Naive thymus-derived CD4-positive, alpha-beta T cell (primary cell): ENCODE results near the gene CARD9. TPM values are rescaled to one million over a fixed set of nuclear protein-coding genes. Genes with fewer than 3 reads are reported as not detected.

Source experiments
- ATAC-seq: fragments of 150-1000 bp; cut with Tn5 transposase; 2 replicates; pipeline ENCODE4 v1.10.0; 2021; ENCODE audit warnings: mild to moderate bottlenecking, moderate library complexity
- CTCF ChIA-PET: fragments of 350-600 bp; sonication (Branson Sonifier 250); formaldehyde crosslinking; loops from one replicate; lab custom pipeline; 2021; ENCODE audit warnings: antibody characterized with exemption; lab: Charles Lee
- POLR2A ChIA-PET: fragments of 350-600 bp; sonication (Branson Sonifier 250); formaldehyde crosslinking; loops from one replicate; lab custom pipeline; 2021; ENCODE audit warnings: antibody characterized with exemption, inconsistent platforms; lab: Charles Lee
- DNase-seq, 9 donors: peaks; one replicate each; pipeline versions ENCODE4 v3.0.0 to v3.0.0-alpha.2; 2020 to 2022; ENCODE audit warnings: mixed read lengths in 1 of 9
- H3K27ac ChIP-seq: one replicate; pipeline ENCODE4 v1.7.0; 2013; ENCODE audit warnings: mild to moderate bottlenecking, low read depth, low read length, moderate library complexity
- H3K27me3 ChIP-seq, 2 donors: one replicate each; pipeline ENCODE4 v1.7.0; 2013; ENCODE audit warnings: low read length in 2 of 2, mild to moderate bottlenecking in 2 of 2, moderate library complexity in 2 of 2; ENCODE audit not compliant: control insufficient read depth in 2 of 2, insufficient read depth in 2 of 2
- H3K36me3 ChIP-seq, 3 experiments: 1 replicate in 2 of 3; 2 replicates in 1 of 3; pipeline ENCODE4 v1.7.0; 2013; ENCODE audit warnings: low read length in 3 of 3, mild to moderate bottlenecking in 3 of 3, moderate library complexity in 1 of 3; ENCODE audit not compliant: insufficient read depth in 3 of 3, control insufficient read depth in 2 of 3
- H3K4me1 ChIP-seq, 2 donors: one replicate each; pipeline ENCODE4 v1.7.0; 2013; ENCODE audit warnings: low read length in 2 of 2, mild to moderate bottlenecking in 2 of 2, moderate library complexity in 1 of 2; ENCODE audit not compliant: control insufficient read depth in 2 of 2, insufficient read depth in 2 of 2
- H3K4me3 ChIP-seq: 2 replicates; pipeline ENCODE4 v1.7.0; 2013; ENCODE audit warnings: mild to moderate bottlenecking, low read length
- H3K9me3 ChIP-seq, 3 experiments: 1 replicate in 2 of 3; 2 replicates in 1 of 3; pipeline ENCODE4 v1.7.0; 2013; ENCODE audit warnings: low read length in 3 of 3; ENCODE audit not compliant: control insufficient read depth in 2 of 3
- H3K27ac Mint-ChIP-seq, 9 donors: one replicate each; pipeline ENCODE4 v1.8.0; 2020 to 2022; ENCODE audit warnings: mixed read lengths in 9 of 9, mild to moderate bottlenecking in 8 of 9, moderate library complexity in 5 of 9, inconsistent platforms in 2 of 9
- H3K27me3 Mint-ChIP-seq, 5 donors: one replicate each; pipeline ENCODE4 v1.8.0; 2021 to 2022; ENCODE audit warnings: mixed read lengths in 5 of 5, mild to moderate bottlenecking in 1 of 5
- H3K36me3 Mint-ChIP-seq, 5 donors: one replicate each; pipeline ENCODE4 v1.8.0; 2020 to 2022; ENCODE audit warnings: mixed read lengths in 5 of 5, mild to moderate bottlenecking in 3 of 5, inconsistent platforms in 1 of 5
- H3K4me1 Mint-ChIP-seq, 7 donors: one replicate each; pipeline ENCODE4 v1.8.0; 2020 to 2022; ENCODE audit warnings: mixed read lengths in 7 of 7, mild to moderate bottlenecking in 3 of 7, inconsistent platforms in 1 of 7
- H3K4me3 Mint-ChIP-seq, 10 donors: one replicate each; pipeline ENCODE4 v1.8.0; 2020 to 2022; ENCODE audit warnings: mild to moderate bottlenecking in 10 of 10, mixed read lengths in 10 of 10, moderate library complexity in 6 of 10, inconsistent platforms in 2 of 10
- H3K9me3 Mint-ChIP-seq, 11 donors: one replicate each; pipeline ENCODE4 v1.8.0; 2020 to 2022; ENCODE audit warnings: mixed read lengths in 11 of 11, mild to moderate bottlenecking in 4 of 11, inconsistent platforms in 1 of 11, moderate library complexity in 1 of 11
- intact Hi-C, 2 donors: fragments of 100-400 bp; cut with micrococcal nuclease; formaldehyde crosslinking; loops; one replicate each; pipeline ENCODE4 v1.15.1; 2023
- polyA plus RNA-seq, 2 donors: library from polyadenylated mRNA; unstranded; fragments of 300-500 nt; fragmentation: Illumina TruSeq; gene quantifications; one replicate each; pipeline ENCODE4 v1.2.3, GENCODE V29; 2021
- total RNA-seq, 6 experiments: library from RNA in 5 of 6; stranded (reverse) in 5 of 6; gene quantifications; 1 replicate in 5 of 6; 2 replicates in 1 of 6; pipeline ENCODE4 v1.2.3 and lab custom pipeline; 2021 to 2026

Gene CARD9
- total and polyA plus RNA-seq, 7 experiments from 2014 or later, result 0.10 to 19.9 (median 1.1) TPM

- Histone ChIP-seq H3K36me3 (no peaks in the 10 kb centered on the region), H3K27me3 (no peaks in the 10 kb centered on the region), H3K27ac (no peak overlapping the region), H3K4me1 (no peaks in the 10 kb centered on the region), H3K4me3 (no peak overlapping the region), H3K9me3 (no peaks in the 10 kb centered on the region)
- H3K27ac Mint-ChIP-seq, result no peak overlapping the region
- no peaks in the 10 kb centered on the region for H3K36me3 Mint-ChIP-seq
- no peak for DNase-seq
- H3K9me3 Mint-ChIP-seq, result no peaks in the 10 kb centered on the region
- no peaks in the 10 kb centered on the region for H3K27me3 Mint-ChIP-seq
- intact Hi-C loops, result no loop called here
- H3K4me1 Mint-ChIP-seq, result no peaks in the 10 kb centered on the region
- H3K4me3 Mint-ChIP-seq, result peak overlapping the region in 1 of 10 donors; percentile 45
- no peak for ATAC-seq
- CTCF ChIA-PET, result no interaction called here
- POLR2A ChIA-PET, result no interaction called here
These were observed 37.9 kb downstream of the CARD9 start for GRCh38 chr9:136335296-136336155.

GRCh38 chr9:136334541-136334940 is 38.9 kb downstream of the CARD9 start:
- Mint-ChIP-seq H3K27me3 (no peaks in the 10 kb centered on the region), H3K9me3 (no peaks in the 10 kb centered on the region), H3K36me3 (no peaks in the 10 kb centered on the region), H3K4me3 (no peak overlapping the region), H3K27ac (no peak overlapping the region), H3K4me1 (no peaks in the 10 kb centered on the region)
- ATAC-seq, result no peak
- no peak overlapping the region for H3K4me3 ChIP-seq
- POLR2A ChIA-PET, result no interaction called here
- CTCF ChIA-PET, result no interaction called here
- no peaks in the 10 kb centered on the region for H3K9me3 ChIP-seq
- intact Hi-C loops, result no loop called here
- H3K27ac ChIP-seq, result no peak overlapping the region
- no peak for DNase-seq
- no peaks in the 10 kb centered on the region for H3K36me3 ChIP-seq
- no peaks in the 10 kb centered on the region for H3K27me3 ChIP-seq
- no peaks in the 10 kb centered on the region for H3K4me1 ChIP-seq

GRCh38 chr9:136333486-136333885 is 40.0 kb downstream of the CARD9 start:
- Mint-ChIP-seq H3K27me3 (no peaks in the 10 kb centered on the region), H3K36me3 (no peaks in the 10 kb centered on the region), H3K27ac (no peak overlapping the region), H3K9me3 (no peaks in the 10 kb centered on the region), H3K4me3 (no peak overlapping the region), H3K4me1 (peaks cover 0 to 4% (median 3%) of the 10 kb centered on the region in 7 donors)
- DNase-seq (no peak), ATAC-seq (no peak)
- no peaks in the 10 kb centered on the region for H3K9me3 ChIP-seq
- ChIA-PET CTCF (no interaction called here), POLR2A (no interaction called here)
- H3K27ac ChIP-seq, result no peak overlapping the region
- no peaks in the 10 kb centered on the region for H3K27me3 ChIP-seq
- no peak overlapping the region for H3K4me3 ChIP-seq
- intact Hi-C loops, result no loop called here
- no peaks in the 10 kb centered on the region for H3K4me1 ChIP-seq
- H3K36me3 ChIP-seq, result no peaks in the 10 kb centered on the region

GRCh38 chr9:136333045-136333444 is 40.4 kb downstream of the CARD9 start:
- H3K4me3 ChIP-seq, result no peak overlapping the region
- H3K9me3 ChIP-seq, result no peaks in the 10 kb centered on the region
- intact Hi-C loops, result no loop called here
- peaks cover 0 to 5% (median 4%) of the 10 kb centered on the region in 7 donors for H3K4me1 Mint-ChIP-seq
- no peaks in the 10 kb centered on the region for H3K27me3 Mint-ChIP-seq
- no peak for DNase-seq
- H3K27me3 ChIP-seq, result no peaks in the 10 kb centered on the region
- peaks cover 0 to 4% of the 10 kb centered on the region in 2 donors for H3K4me1 ChIP-seq
- H3K4me3 Mint-ChIP-seq, result no peak overlapping the region
- no peaks in the 10 kb centered on the region for H3K9me3 Mint-ChIP-seq
- no peaks in the 10 kb centered on the region for H3K36me3 Mint-ChIP-seq
- CTCF ChIA-PET, result no interaction called here
- H3K27ac Mint-ChIP-seq, result no peak overlapping the region
- no peak for ATAC-seq
- no peaks in the 10 kb centered on the region for H3K36me3 ChIP-seq
- POLR2A ChIA-PET, result no interaction called here
- H3K27ac ChIP-seq, result no peak overlapping the region

GRCh38 chr9:136332482-136332983 is 40.9 kb downstream of the CARD9 start:
- Mint-ChIP-seq H3K9me3 (no peaks in the 10 kb centered on the region), H3K36me3 (no peaks in the 10 kb centered on the region), H3K27ac (no peak overlapping the region), H3K4me1 (peaks cover 0 to 5% (median 4%) of the 10 kb centered on the region in 7 donors), H3K27me3 (no peaks in the 10 kb centered on the region), H3K4me3 (no peak overlapping the region)
- ChIA-PET POLR2A (no interaction called here), CTCF (interaction anchor here (0.6 kb wide), 1 partner anchor 19 kb away, joined by 4 read pairs; no protein-coding TSS in a partner anchor)
- intact Hi-C loops, result no loop called here
- ATAC-seq (no peak), DNase-seq (no peak)
- Histone ChIP-seq H3K27me3 (no peaks in the 10 kb centered on the region), H3K4me1 (peaks cover 0 to 5% of the 10 kb centered on the region in 2 donors), H3K36me3 (no peaks in the 10 kb centered on the region), H3K27ac (no peak overlapping the region), H3K4me3 (no peak overlapping the region), H3K9me3 (no peaks in the 10 kb centered on the region)

GRCh38 chr9:136331556-136332481 is 41.6 kb downstream of the CARD9 start:
- Histone ChIP-seq H3K4me1 (peaks cover 0 to 5% of the 10 kb centered on the region in 2 donors), H3K4me3 (no peak overlapping the region), H3K27ac (no peak overlapping the region), H3K9me3 (no peaks in the 10 kb centered on the region), H3K36me3 (no peaks in the 10 kb centered on the region), H3K27me3 (no peaks in the 10 kb centered on the region)
- ChIA-PET CTCF (interaction anchor here (0.6 kb wide), 1 partner anchor 19 kb away, joined by 4 read pairs; no protein-coding TSS in a partner anchor), POLR2A (no interaction called here)
- intact Hi-C loops, result no loop called here
- Mint-ChIP-seq H3K4me1 (peaks cover 0 to 5% (median 4%) of the 10 kb centered on the region in 7 donors), H3K4me3 (no peak overlapping the region), H3K9me3 (no peaks in the 10 kb centered on the region), H3K27me3 (no peaks in the 10 kb centered on the region), H3K27ac (no peak overlapping the region), H3K36me3 (no peaks in the 10 kb centered on the region)
- ATAC-seq, result no peak
- DNase-seq, result no peak
